Mucosa of descending colon (tissue), 3 donors: ENCODE measurements around the gene C2CD3. TPM values are rescaled to one million over a fixed set of nuclear protein-coding genes. Genes with fewer than 3 reads are reported as not detected.
A peak's percentile ranks its signal among the peaks of the same experiment; 100 is the strongest.

Experiments used
- ATAC-seq: fragments of 200-7000 bp; cut with Tn5 transposase; one replicate; pipeline ENCODE4 v1.9.1; 2020; ENCODE audit warnings: mild to moderate bottlenecking, moderate library complexity
- DNase-seq, 3 donors: peaks; one replicate each; pipeline ENCODE4 v3.0.0-alpha.2; 2020
- H3K36me3 ChIP-seq: fragments of 200-600 bp; one replicate; pipeline ENCODE4 v1.8.0; 2021; ENCODE audit warnings: low read depth, mild to moderate bottlenecking
- H3K4me1 ChIP-seq: fragments of 200-600 bp; one replicate; pipeline ENCODE4 v1.8.0; 2021; ENCODE audit warnings: low read depth, mild to moderate bottlenecking
- H3K4me3 ChIP-seq: fragments of 200-600 bp; one replicate; pipeline ENCODE4 v1.8.0; 2021; ENCODE audit warnings: mild to moderate bottlenecking
- H3K9me3 ChIP-seq: fragments of 200-600 bp; one replicate; pipeline ENCODE4 v1.8.0; 2021; ENCODE audit warnings: mild to moderate bottlenecking
- intact Hi-C, 2 donors: fragments of 100-400 bp; cut with DNase I in 1 of 2; cut with micrococcal nuclease in 1 of 2; formaldehyde crosslinking; loops; one replicate each; pipeline versions ENCODE4 v1.11.0 to v1.11.1; 2022; cut with DNase I, micrococcal nuclease
- total RNA-seq, 3 donors: library from RNA; stranded (reverse); fragmentation: NEBNext Ultra II Directional in 2 of 3; extraction: Animal tissue kit (Norgen Biotek cat#: 25700) in 2 of 3; gene quantifications; one replicate each; pipeline versions ENCODE4 v1.2.1 to v1.2.4, GENCODE V29; 2021 to 2023
- TF ChIP-seq, protein P1 (sequence below): fragments of 200-600 bp; IDR thresholded peaks from one replicate; pipeline ENCODE4 v1.8.0; 2022; ENCODE audit warnings: antibody characterized with exemption, mild to moderate bottlenecking
- donor health status: DM: no; HTN: no; CAD: no; lungs with moderate emphysema.
- donor health status: DM: no; HTN: no; CAD: no.
- donor health status: DM: no; HTN: yes; CAD: no.

Gene C2CD3
- total RNA-seq, 3 donors from 2014 or later, result 22.3 to 37.2 (median 32.1) TPM

DNA sequence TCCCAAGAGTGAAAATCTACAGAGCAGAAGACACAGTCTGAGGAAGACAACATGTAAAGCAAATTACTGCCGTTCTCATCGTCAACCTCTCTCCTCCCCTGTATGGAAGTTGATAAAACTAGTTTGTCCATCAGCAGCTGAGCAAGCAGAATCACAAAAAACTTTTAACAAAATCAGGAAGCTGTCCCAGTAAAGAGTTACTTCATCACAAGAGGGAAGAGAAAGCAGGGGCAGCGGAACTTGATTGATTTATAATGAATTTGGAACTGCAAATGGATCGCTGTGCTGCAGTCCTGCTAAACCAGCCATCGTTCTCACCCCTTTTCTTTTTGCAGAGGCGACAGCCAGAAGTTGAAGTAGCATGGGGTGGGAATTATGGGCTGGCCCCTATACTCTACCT is 148.3 kb downstream of the C2CD3 start:
- ATAC-seq, result no peak
- intact Hi-C loops, result no loop called here
- Histone ChIP-seq H3K36me3 (no peaks in the 10 kb centered on the region), H3K4me3 (no peak overlapping the region), H3K4me1 (peaks cover 40% of the 10 kb centered on the region), H3K9me3 (no peaks in the 10 kb centered on the region)
- DNase-seq, result no peak
- TF ChIP-seq, protein P1, sequence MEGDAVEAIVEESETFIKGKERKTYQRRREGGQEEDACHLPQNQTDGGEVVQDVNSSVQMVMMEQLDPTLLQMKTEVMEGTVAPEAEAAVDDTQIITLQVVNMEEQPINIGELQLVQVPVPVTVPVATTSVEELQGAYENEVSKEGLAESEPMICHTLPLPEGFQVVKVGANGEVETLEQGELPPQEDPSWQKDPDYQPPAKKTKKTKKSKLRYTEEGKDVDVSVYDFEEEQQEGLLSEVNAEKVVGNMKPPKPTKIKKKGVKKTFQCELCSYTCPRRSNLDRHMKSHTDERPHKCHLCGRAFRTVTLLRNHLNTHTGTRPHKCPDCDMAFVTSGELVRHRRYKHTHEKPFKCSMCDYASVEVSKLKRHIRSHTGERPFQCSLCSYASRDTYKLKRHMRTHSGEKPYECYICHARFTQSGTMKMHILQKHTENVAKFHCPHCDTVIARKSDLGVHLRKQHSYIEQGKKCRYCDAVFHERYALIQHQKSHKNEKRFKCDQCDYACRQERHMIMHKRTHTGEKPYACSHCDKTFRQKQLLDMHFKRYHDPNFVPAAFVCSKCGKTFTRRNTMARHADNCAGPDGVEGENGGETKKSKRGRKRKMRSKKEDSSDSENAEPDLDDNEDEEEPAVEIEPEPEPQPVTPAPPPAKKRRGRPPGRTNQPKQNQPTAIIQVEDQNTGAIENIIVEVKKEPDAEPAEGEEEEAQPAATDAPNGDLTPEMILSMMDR, result no peak

DNA sequence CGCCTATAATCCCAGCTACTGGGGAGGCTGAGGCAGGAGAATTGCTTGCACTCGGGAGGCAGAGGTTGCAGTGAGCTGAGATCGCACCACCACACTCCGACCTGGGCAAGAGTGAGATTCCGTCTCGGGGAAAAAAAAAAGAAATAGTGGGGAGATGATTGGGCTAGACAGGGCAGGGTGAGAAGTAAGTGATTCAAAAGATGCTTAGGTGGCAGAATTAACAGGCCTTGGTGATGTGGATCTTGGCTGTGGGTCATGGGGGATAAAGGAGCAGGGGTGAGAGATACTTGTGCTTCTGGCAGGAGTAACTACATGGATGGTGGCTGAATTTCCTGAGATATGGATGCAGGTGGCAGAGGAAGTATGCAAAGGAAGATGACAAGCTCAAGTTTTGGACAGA is 148.8 kb downstream of the C2CD3 start:
- no peaks in the 10 kb centered on the region for H3K36me3 ChIP-seq
- H3K9me3 ChIP-seq, result no peaks in the 10 kb centered on the region
- intact Hi-C loops, result no loop called here
- ATAC-seq (no peak), DNase-seq (no peak)
- H3K4me3 ChIP-seq, result no peak overlapping the region
- TF ChIP-seq, protein P1, result no peak
- H3K4me1 ChIP-seq, result peaks cover 40% of the 10 kb centered on the region

DNA sequence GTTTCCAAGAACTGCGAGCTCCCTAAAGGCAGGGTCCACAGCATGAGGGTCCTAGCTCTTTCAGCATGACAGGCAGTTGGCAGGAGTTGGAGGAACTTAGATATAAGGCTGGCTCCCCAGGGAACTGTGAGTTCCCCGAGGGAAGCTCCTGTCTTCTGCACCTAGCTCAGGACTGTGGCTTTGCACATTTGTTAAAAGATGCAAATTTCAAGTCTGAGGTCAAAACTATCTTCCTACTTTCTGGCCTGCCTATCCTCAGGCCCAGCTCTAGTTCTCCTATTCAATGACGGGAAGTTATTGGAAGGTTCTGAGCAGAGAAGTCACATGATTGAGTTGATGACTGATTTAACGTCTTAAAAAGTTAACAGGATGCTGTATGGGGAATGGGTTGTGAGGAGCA is 150.3 kb downstream of the C2CD3 start:
- H3K36me3 ChIP-seq, result no peaks in the 10 kb centered on the region
- peaks cover 40% of the 10 kb centered on the region for H3K4me1 ChIP-seq

DNA sequence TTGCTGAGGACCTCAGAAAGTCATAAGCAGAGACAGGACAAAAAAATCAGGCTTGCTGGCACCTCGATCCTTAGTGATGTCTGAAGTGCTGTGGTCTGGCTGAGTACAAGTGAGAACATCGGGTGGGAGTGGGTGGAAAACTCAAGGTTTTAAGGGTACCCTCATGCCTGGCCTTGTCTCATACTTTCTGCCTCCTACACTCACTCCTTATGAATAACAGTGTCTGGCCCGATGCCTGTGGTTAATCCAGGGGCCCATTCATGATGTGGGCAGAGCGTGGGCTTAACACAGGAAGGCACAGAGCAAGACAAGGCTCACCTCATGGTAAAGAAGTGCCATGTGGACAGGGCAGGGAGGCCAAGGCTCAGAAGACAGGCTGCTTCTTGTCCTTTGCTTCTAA is 150.9 kb downstream of the C2CD3 start:
- no peak for DNase-seq
- ATAC-seq, result no peak
- peaks cover 40% of the 10 kb centered on the region for H3K4me1 ChIP-seq
- H3K4me3 ChIP-seq, result no peak overlapping the region
- TF ChIP-seq, protein P1, result no peak
- H3K36me3 ChIP-seq, result no peaks in the 10 kb centered on the region
- no peaks in the 10 kb centered on the region for H3K9me3 ChIP-seq
- intact Hi-C loops, result no loop called here

More for the DNA sequence above, 150.3 kb downstream of the C2CD3 start:
- DNase-seq (no peak), ATAC-seq (no peak)
- TF ChIP-seq, protein P1, result no peak
- intact Hi-C loops, result no loop called here
- Histone ChIP-seq H3K4me3 (no peak overlapping the region), H3K9me3 (no peaks in the 10 kb centered on the region)

DNA sequence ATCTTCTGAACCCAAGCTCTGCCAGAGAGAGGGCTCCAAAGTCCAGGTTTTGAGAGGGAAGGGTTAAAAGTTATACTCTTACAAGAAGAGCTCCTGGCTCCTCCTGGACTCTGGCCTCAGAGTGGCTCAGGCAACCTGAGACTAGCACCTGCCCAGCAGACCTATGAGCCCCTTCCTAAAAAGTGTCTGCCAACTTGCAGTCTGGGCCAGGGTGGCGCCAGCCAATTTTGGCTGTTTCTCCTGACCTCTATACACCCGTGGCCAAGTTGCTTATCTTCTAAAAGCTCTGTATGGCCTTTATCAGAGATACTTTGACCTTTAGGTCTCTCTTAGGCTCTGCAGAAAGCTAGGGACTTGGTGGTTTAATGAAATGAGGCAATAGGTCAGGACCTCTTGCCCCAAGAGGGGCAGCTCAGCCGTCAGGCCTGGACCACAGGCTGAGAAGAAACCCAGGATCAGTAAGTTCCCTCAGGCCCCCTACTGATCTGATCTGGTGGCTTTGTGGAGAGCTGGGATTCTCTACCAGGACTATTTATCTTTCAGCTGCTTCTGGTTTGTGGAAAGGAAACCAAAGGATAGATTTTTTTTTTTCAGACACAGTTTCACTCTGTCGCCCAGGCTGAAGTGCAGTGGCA is 151.6 kb downstream of the C2CD3 start:
- ATAC-seq (peak; percentile 55), DNase-seq (peak in 2 of 3 donors; percentile 44 to 47)
- intact Hi-C loops, result no loop called here
- TF ChIP-seq, protein P1, result no peak
- no peak overlapping the region for H3K4me3 ChIP-seq
- peaks cover 38% of the 10 kb centered on the region for H3K4me1 ChIP-seq
- H3K36me3 ChIP-seq, result no peaks in the 10 kb centered on the region
- no peaks in the 10 kb centered on the region for H3K9me3 ChIP-seq
